OCI-LY3 (cell line): ENCODE data around the gene FREM1.

Source experiments
- EZH2phosphoT487 ChIP-seq: fragments of 200-600 bp; shearing (Covaris generic); IDR thresholded peaks from 2 replicates; pipeline ENCODE4 v1.6.1; 2018; ENCODE audit warnings: antibody characterized with exemption, mixed run types, low read depth
- TF ChIP-seq, protein P1 (sequence below): fragments of 200-600, 300-600 bp; sonication (generic); IDR thresholded peaks from 2 replicates; pipeline ENCODE4 v1.5.1; 2014; ENCODE audit warnings: antibody characterized with exemption, low read length, low read depth

DNA sequence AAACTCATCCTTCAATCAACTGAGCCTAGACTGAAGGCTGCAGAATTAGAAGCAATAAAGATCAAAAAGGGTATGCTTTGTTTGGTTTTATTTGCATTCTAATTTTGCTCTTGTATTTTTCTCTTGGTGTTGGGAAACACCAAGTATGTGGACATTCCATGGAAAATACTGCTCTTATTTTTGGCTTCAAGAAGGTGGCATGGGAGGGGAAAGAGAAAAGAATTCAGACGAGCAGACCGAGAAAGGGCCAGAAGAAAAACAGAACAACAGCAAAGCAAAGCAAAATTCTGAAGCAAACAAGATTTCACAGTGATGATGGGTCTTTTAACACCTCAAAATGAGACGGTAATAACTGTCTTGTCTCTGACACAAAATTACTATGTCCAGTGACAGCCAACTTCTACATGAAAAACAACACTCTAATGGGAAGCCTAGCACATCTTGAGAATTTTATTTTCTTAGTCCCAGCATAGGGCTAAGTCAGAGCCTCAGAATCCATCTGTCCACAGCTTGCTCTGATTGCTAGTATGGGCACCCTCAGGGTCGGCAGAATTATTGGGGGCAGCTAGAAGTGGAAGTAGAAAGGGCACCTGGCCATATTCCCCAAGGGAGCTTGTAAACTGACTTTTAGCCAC lies 26.8 kb downstream of the FREM1 start:
- TF ChIP-seq, protein P1, sequence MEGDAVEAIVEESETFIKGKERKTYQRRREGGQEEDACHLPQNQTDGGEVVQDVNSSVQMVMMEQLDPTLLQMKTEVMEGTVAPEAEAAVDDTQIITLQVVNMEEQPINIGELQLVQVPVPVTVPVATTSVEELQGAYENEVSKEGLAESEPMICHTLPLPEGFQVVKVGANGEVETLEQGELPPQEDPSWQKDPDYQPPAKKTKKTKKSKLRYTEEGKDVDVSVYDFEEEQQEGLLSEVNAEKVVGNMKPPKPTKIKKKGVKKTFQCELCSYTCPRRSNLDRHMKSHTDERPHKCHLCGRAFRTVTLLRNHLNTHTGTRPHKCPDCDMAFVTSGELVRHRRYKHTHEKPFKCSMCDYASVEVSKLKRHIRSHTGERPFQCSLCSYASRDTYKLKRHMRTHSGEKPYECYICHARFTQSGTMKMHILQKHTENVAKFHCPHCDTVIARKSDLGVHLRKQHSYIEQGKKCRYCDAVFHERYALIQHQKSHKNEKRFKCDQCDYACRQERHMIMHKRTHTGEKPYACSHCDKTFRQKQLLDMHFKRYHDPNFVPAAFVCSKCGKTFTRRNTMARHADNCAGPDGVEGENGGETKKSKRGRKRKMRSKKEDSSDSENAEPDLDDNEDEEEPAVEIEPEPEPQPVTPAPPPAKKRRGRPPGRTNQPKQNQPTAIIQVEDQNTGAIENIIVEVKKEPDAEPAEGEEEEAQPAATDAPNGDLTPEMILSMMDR, result no peak
- TF ChIP-seq EZH2phosphoT487, result no peak
